ENCODE data around the gene HPS4.
A peak's percentile ranks its signal among the peaks of the same experiment; 100 is the strongest.

Gene HPS4

GRCh38 chr22:26496456-26496855 is 12.9 kb upstream of the HPS4 start:
- no peak overlapping the region for H3K4me2 ChIP-seq (ENCODE audit: low read length)
- no peak overlapping the region for H3K23ac ChIP-seq (ENCODE audit: low read length)
- H3K18ac ChIP-seq (ENCODE audit: low read length): no peak overlapping the region
- H4K12ac ChIP-seq (ENCODE audit: low read depth, low read length): no peak overlapping the region
- H3K79me1 ChIP-seq (ENCODE audit: low read length): no peaks in the 10 kb centered on the region
- no peaks in the 10 kb centered on the region for H3K9me3 ChIP-seq (ENCODE audit: insufficient read depth, low read depth, low read length)
- DNase-seq: peak in 1 of 2 donors; percentile 38
- no peak overlapping the region for H2AFZ ChIP-seq (ENCODE audit: insufficient read depth, low read length, poor library complexity)
- H3K9ac ChIP-seq (ENCODE audit: low read length): no peak overlapping the region
- H2BK120ac ChIP-seq (ENCODE audit: insufficient read depth, low read length, poor library complexity): no peak overlapping the region
- no peak overlapping the region for H3K4ac ChIP-seq (ENCODE audit: low read depth, low read length)
- no peak overlapping the region for H3K4me3 ChIP-seq (ENCODE audit: low read depth, low read length)
- no peaks in the 10 kb centered on the region for H3K4me1 ChIP-seq (ENCODE audit: control insufficient read depth in 1 of 2, insufficient read depth in 2 of 2, low read length in 2 of 2)
- no peak overlapping the region for H4K91ac ChIP-seq (ENCODE audit: low read depth, low read length)
- no peak overlapping the region for H3K27ac ChIP-seq (ENCODE audit: low read depth, low read length)
- no peaks in the 10 kb centered on the region for H3K79me2 ChIP-seq (ENCODE audit: control insufficient read depth, insufficient read depth, low read length, poor library complexity)
- H2AK5ac ChIP-seq (ENCODE audit: low read length): no peak overlapping the region
- no peaks in the 10 kb centered on the region for H3K27me3 ChIP-seq (ENCODE audit: insufficient read depth, low read length)
- no peak overlapping the region for H2BK5ac ChIP-seq (ENCODE audit: low read depth, low read length, poor library complexity)
- peaks cover 48 to 62% of the 10 kb centered on the region in 2 experiments for H3K36me3 ChIP-seq (ENCODE audit: control insufficient read depth in 1 of 2, insufficient read depth in 2 of 2, low read length in 2 of 2)
- H3K14ac ChIP-seq (ENCODE audit: low read length): no peak overlapping the region
- H2BK12ac ChIP-seq (ENCODE audit: low read length): no peak overlapping the region
- WGBS (ENCODE audit: extremely low coverage, insufficient coverage, insufficient read length): no CpG with 5 or more reads among the region's 4 CpGs
- no peak overlapping the region for H4K8ac ChIP-seq (ENCODE audit: low read depth, low read length)

- Histone ChIP-seq H3K27ac (ENCODE audit: low read depth, low read length) (no peak overlapping the region), H2BK12ac (ENCODE audit: low read length) (no peak overlapping the region), H2BK5ac (ENCODE audit: low read depth, low read length, poor library complexity) (no peak overlapping the region), H3K4ac (ENCODE audit: low read depth, low read length) (no peak overlapping the region), H3K4me2 (ENCODE audit: low read length) (no peak overlapping the region), H3K23ac (ENCODE audit: low read length) (no peak overlapping the region), H2AFZ (ENCODE audit: insufficient read depth, low read length, poor library complexity) (no peak overlapping the region), H3K9ac (ENCODE audit: low read length) (no peak overlapping the region), H2AK5ac (ENCODE audit: low read length) (no peak overlapping the region), H3K4me1 (ENCODE audit: control insufficient read depth in 1 of 2, insufficient read depth in 2 of 2, low read length in 2 of 2) (no peaks in the 10 kb centered on the region), H3K18ac (ENCODE audit: low read length) (no peak overlapping the region), H3K36me3 (ENCODE audit: control insufficient read depth in 1 of 2, insufficient read depth in 2 of 2, low read length in 2 of 2) (peaks cover 47 to 70% of the 10 kb centered on the region in 2 experiments), H3K14ac (ENCODE audit: low read length) (no peak overlapping the region), H3K79me2 (ENCODE audit: control insufficient read depth, insufficient read depth, low read length, poor library complexity) (no peaks in the 10 kb centered on the region), H2BK120ac (ENCODE audit: insufficient read depth, low read length, poor library complexity) (no peak overlapping the region), H4K12ac (ENCODE audit: low read depth, low read length) (no peak overlapping the region), H3K9me3 (ENCODE audit: insufficient read depth, low read depth, low read length) (no peaks in the 10 kb centered on the region), H4K91ac (ENCODE audit: low read depth, low read length) (no peak overlapping the region), H3K79me1 (ENCODE audit: low read length) (no peaks in the 10 kb centered on the region), H4K8ac (ENCODE audit: low read depth, low read length) (no peak overlapping the region), H3K4me3 (ENCODE audit: low read depth, low read length) (no peak overlapping the region), H3K27me3 (ENCODE audit: insufficient read depth, low read length) (no peaks in the 10 kb centered on the region)
- DNase-seq: no peak
These were observed 10.9 kb upstream of the HPS4 start for GRCh38 chr22:26494506-26494905.

- Histone ChIP-seq H3K9me3 (ENCODE audit: insufficient read depth, low read depth, low read length) (no peaks in the 10 kb centered on the region), H2AK5ac (ENCODE audit: low read length) (no peak overlapping the region), H3K23ac (ENCODE audit: low read length) (no peak overlapping the region), H3K36me3 (ENCODE audit: control insufficient read depth in 1 of 2, insufficient read depth in 2 of 2, low read length in 2 of 2) (peaks cover 44 to 81% of the 10 kb centered on the region in 2 experiments), H2BK120ac (ENCODE audit: insufficient read depth, low read length, poor library complexity) (no peak overlapping the region), H3K18ac (ENCODE audit: low read length) (no peak overlapping the region), H3K27ac (ENCODE audit: low read depth, low read length) (no peak overlapping the region), H3K79me1 (ENCODE audit: low read length) (no peaks in the 10 kb centered on the region), H3K14ac (ENCODE audit: low read length) (no peak overlapping the region), H3K4ac (ENCODE audit: low read depth, low read length) (no peak overlapping the region), H4K12ac (ENCODE audit: low read depth, low read length) (no peak overlapping the region), H3K9ac (ENCODE audit: low read length) (no peak overlapping the region), H3K27me3 (ENCODE audit: insufficient read depth, low read length) (no peaks in the 10 kb centered on the region), H3K4me2 (ENCODE audit: low read length) (no peak overlapping the region), H2BK5ac (ENCODE audit: low read depth, low read length, poor library complexity) (no peak overlapping the region), H2BK12ac (ENCODE audit: low read length) (no peak overlapping the region), H3K4me1 (ENCODE audit: control insufficient read depth in 1 of 2, insufficient read depth in 2 of 2, low read length in 2 of 2) (no peaks in the 10 kb centered on the region), H4K8ac (ENCODE audit: low read depth, low read length) (no peak overlapping the region), H2AFZ (ENCODE audit: insufficient read depth, low read length, poor library complexity) (no peak overlapping the region), H3K4me3 (ENCODE audit: low read depth, low read length) (no peak overlapping the region), H4K91ac (ENCODE audit: low read depth, low read length) (no peak overlapping the region), H3K79me2 (ENCODE audit: control insufficient read depth, insufficient read depth, low read length, poor library complexity) (no peaks in the 10 kb centered on the region)
- DNase-seq: no peak
- no CpG with 5 or more reads among the region's 9 CpGs for WGBS (ENCODE audit: extremely low coverage, insufficient coverage, insufficient read length)
These were observed 8.6 kb upstream of the HPS4 start for GRCh38 chr22:26492220-26492619.

- Histone ChIP-seq H3K27me3 (ENCODE audit: insufficient read depth, low read length) (no peaks in the 10 kb centered on the region), H3K9me3 (ENCODE audit: insufficient read depth, low read depth, low read length) (no peaks in the 10 kb centered on the region), H2BK5ac (ENCODE audit: low read depth, low read length, poor library complexity) (no peak overlapping the region), H3K23ac (ENCODE audit: low read length) (no peak overlapping the region), H3K18ac (ENCODE audit: low read length) (no peak overlapping the region), H3K4me2 (ENCODE audit: low read length) (no peak overlapping the region), H3K14ac (ENCODE audit: low read length) (no peak overlapping the region), H2AK5ac (ENCODE audit: low read length) (no peak overlapping the region), H4K8ac (ENCODE audit: low read depth, low read length) (no peak overlapping the region), H4K91ac (ENCODE audit: low read depth, low read length) (no peak overlapping the region), H4K12ac (ENCODE audit: low read depth, low read length) (no peak overlapping the region), H3K36me3 (ENCODE audit: control insufficient read depth in 1 of 2, insufficient read depth in 2 of 2, low read length in 2 of 2) (peaks cover 30 to 64% of the 10 kb centered on the region in 2 experiments), H2AFZ (ENCODE audit: insufficient read depth, low read length, poor library complexity) (no peak overlapping the region), H3K27ac (ENCODE audit: low read depth, low read length) (no peak overlapping the region), H2BK12ac (ENCODE audit: low read length) (no peak overlapping the region), H2BK120ac (ENCODE audit: insufficient read depth, low read length, poor library complexity) (no peak overlapping the region), H3K79me1 (ENCODE audit: low read length) (no peaks in the 10 kb centered on the region), H3K79me2 (ENCODE audit: control insufficient read depth, insufficient read depth, low read length, poor library complexity) (no peaks in the 10 kb centered on the region), H3K4me1 (ENCODE audit: control insufficient read depth in 1 of 2, insufficient read depth in 2 of 2, low read length in 2 of 2) (no peaks in the 10 kb centered on the region), H3K4ac (ENCODE audit: low read depth, low read length) (no peak overlapping the region), H3K9ac (ENCODE audit: low read length) (no peak overlapping the region), H3K4me3 (ENCODE audit: low read depth, low read length) (no peak overlapping the region)
- DNase-seq: no peak
- WGBS (ENCODE audit: extremely low coverage, insufficient coverage, insufficient read length): no CpG with 5 or more reads among the region's 4 CpGs
These were observed 6.0 kb upstream of the HPS4 start for GRCh38 chr22:26489447-26490036.
